Right renal cortex interstitium (tissue), 3 donors: ENCODE measurements around the gene OVOL1. TPM values are rescaled to one million over a fixed set of nuclear protein-coding genes. Genes with fewer than 3 reads are reported as not detected.

Source experiments
- DNase-seq, 3 donors: peaks; one replicate each; pipeline ENCODE4 v3.0.0-alpha.2; 2013; ENCODE audit warnings: low read depth in 3 of 3, low spot score in 2 of 3
- polyA plus RNA-seq, 3 donors: library from polyadenylated mRNA; unstranded; fragments of 120-200 nt; gene quantifications; one replicate each; pipeline ENCODE4 v1.2.1, GENCODE V29; 2013; ENCODE audit not compliant: insufficient read length in 3 of 3

Gene OVOL1
- polyA plus RNA-seq, 3 donors: 9.3 to 12.8 (median 12.6) TPM

DNA sequence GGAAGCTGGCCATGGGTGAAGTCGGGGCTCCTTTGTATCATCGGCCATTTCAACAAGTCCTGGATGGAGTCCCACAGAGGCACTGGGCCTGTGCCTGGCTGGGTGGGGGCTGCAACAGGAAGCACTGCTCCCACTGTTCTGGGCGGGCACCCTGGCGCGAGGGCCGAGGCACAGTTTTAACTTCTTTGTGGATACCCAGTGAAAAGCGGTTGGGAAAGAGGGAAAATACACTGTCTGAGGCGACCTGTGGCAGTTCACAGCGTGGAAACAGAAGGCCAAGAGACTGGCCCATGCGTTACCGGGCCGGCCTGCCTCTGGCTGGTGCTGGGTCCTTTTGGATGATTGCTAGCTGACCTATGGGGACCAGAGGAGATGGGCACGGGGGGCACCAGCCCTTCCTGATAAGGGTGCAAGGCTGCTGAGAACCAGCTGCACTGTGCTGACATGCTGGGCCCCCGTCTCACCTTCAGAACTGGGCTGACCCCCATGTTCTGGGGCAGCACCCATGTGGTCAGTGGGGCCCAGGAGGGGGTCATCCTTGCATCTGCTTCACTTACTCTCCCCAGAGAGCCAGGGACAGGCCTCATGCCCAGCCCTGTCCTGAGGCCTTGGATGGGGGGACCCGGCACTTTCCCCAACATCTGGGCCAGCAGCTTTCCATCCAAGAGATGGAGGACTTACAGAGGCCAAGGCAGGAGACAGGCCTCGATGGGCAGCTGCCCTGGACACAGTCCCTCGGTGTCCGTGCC, 4.2 kb downstream of the OVOL1 start:
- DNase-seq: no peak

DNA sequence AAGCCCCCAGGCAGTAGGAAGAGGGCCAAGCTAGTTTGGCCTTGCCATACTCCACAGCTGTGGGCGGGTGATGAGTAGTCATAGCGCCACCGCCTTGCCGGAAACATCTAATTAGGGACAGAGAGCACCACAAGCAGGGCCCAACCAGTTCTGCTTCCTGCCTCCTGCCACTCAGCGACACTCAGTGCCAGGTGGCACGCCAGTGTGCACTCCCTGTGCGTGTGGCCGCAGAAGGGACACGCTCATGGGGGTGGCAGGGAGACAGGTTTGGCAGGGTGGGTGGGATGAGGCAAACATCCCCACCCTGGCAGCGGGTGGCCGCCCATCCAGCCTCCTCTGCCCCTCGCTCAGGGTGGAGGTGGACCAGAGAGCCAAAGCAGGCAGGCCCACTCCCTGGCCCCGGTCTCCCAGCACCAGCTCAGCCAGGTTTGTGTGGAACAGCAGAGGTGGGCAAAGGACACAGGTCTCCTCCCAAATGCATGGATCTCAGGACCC, 4.9 kb downstream of the OVOL1 start:
- DNase-seq: no peak

DNA sequence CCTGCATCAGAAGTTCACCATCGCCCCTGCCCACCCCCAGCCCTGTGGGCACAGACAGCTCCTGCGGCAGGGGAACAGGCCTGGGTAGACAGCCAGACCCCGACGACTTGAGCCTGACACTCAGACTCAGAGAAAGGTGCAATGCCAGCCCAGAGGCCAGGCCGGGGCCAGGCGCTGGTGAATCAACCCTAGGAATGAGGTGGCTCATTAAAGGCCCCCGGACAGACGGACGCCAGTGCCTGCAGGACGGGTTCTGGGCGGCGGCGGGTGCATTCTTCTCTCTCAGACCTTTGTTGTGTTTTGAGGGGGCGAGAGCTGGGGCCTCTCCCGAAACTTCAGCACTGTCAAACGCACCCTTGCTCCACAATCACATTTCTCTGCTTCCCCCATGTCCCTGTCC, 5.6 kb downstream of the OVOL1 start:
- DNase-seq: no peak

DNA sequence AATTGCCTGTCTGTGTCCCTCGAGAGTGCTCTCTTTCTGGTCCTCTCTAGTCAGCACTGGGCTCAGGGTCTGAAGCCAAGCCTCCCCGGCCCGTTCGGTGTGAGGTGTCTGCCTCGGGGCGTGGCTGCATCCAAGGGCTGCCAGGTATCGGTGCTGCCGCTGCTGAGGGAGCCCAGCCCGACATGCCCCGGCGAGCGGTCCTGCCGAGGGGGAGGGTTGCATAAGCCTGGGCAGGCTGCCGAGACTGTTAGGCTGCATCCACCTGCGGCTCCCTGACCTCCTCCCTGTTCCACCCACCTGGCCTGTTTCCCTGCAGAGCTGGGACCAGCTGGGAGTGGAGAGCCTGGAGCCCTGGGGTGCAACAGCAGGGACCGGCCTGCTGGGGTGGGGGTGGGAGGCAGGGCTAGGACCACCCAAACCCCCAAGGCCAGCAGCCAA, 6.3 kb downstream of the OVOL1 start:
- no peak for DNase-seq

DNA sequence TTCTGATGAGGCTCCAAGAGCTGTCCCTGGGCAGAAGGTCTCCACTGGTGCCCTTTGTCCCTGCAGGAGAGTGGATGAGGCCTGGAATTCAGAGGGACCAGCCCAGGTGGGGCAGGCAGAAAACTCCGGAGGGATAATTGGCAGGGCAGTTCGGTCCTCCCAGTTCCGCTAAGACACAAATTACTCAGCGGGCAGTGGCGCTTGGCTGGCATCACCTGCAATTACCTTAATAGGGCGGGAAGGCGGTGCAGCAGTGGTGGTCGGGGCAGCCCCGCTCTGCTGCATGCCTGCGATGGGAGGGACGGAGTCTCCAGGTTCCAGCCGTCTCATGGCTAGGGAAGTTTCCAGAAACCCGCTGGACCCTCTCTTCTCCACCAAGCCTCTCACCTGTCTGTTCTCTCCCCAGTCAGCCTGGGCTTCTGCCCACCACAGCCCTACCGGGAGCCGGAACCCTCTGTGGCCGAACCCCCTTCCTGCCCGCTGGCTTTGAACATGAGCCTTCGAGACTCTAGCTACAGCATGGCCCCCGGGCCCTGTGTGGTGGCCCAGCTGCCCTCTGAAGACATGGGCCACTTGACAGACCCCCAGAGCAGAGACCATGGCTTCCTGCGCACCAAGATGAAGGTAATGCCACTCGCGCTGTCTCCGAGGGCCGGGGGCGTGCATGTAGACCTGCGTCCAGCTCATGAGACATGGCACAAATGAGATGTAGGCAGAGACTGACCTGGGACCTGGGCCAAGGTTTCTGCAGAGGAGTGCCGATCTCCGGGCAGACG, 7.0 kb downstream of the OVOL1 start:
- no peak for DNase-seq

DNA sequence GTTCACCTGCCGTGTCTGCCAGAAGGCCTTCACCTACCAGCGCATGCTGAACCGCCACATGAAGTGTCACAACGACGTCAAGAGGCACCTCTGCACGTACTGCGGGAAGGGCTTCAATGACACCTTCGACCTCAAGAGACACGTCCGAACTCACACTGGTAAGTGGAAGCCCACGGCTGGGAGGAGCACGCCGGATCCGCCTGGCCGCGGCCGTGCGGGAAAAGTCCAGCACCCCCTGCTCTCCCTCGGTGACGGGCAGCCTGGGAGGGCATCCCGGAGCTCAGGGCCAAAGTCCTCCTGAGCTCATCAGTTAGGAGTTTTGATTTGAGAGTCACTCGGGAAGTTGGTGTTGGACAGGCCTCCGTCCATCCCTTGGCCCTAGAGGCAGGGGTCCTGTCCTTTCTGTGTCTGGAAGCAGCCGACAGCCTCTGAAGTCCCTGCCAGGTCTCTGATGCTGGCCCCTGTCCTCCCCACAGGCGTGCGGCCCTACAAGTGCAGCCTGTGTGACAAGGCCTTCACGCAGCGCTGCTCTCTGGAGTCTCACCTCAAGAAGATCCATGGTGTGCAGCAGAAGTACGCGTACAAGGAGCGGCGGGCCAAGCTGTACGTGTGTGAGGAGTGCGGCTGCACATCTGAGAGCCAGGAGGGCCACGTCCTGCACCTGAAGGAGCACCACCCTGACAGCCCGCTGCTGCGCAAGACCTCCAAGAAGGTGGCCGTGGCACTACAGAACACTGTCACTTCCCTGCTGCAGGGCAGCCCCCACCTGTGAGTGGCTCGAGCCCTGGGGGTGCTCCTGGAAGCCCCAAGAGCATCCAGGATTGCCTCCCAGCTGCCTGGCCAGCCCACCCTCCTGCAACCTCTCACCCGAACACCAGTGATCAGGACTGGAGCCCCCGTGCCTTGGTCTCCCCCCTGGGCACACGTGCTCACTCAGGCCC, 8.0 kb downstream of the OVOL1 start:
- no peak for DNase-seq

DNA sequence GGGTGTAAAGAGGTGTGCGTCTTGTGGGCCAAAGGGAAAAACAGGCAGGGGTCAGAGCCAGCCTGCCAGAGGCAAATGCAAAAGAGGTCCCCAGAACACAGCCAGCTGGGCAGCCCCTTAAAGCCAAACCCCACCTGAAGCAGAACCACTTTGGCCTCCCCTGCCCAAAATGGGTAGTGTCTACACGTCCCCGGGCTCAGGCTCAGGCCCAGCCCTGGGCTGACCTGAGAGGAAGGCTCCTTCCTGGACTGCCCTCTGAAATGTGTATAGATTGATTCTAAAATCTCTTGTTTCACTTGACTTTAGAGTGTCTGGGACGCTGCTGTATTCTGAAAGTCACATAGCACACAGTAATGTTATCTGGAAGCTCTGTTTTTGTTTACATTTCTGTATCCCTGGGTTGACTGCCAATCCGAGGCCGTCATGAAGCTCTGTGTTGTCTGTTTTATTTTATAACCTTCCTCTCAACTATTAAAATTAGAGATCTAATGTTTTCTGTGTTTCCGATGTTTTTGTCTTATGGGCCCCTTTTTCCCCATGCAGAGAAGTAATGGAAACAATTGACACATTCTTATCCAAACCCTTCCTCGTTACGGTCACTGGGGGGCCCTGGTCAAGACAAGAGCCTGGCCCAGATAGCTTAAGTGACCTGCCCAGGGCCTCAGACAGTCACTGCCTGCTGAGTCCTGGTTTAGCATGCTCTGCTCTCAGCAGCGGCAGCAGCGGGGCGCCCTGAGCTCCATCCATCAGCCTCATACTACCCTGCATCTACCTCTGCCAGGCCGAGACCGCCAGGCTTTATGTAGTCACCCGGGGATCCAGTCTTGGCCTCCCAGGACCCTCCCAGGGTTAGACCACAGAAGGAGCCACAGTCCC, 10.1 kb downstream of the OVOL1 start:
- DNase-seq: no peak

DNA sequence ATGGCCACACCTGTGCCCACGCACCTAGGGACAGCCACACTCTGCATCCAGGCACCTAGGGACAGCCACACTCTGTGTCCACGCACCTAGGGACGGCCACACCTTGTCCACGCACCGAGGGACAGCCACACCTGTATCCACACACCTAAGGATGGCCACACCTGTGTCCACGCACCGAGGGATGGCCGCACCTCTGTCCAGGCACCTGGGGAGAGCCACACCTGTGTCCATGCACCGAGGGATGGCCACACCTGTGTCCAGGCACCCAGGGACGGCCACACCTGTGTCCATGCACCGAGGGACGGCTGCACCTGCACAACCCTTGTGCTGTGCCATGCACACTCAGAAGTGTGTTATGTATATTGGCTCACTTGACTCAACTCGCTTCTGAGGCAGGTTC, 10.8 kb downstream of the OVOL1 start:
- no peak for DNase-seq

DNA sequence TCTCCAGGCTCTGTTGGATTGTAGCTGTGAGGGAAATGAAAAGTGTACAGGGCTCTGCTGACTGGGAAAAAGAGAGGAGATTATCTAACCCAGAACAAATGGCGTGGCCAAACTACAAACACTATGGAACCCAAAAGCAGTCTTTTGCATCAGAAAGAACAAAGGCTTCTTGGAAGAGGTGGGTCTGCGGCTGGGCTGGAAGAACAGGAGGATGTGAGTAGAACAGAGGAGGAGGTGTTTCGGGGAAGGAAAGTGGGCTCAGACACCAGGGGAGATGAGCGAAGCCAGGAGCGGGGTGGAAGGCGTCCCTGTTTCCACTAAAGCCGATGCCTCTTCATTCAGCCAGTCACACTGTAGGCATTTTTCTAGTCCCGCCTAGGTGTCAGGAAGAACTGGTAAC, 12.0 kb downstream of the OVOL1 start:
- no peak for DNase-seq

DNA sequence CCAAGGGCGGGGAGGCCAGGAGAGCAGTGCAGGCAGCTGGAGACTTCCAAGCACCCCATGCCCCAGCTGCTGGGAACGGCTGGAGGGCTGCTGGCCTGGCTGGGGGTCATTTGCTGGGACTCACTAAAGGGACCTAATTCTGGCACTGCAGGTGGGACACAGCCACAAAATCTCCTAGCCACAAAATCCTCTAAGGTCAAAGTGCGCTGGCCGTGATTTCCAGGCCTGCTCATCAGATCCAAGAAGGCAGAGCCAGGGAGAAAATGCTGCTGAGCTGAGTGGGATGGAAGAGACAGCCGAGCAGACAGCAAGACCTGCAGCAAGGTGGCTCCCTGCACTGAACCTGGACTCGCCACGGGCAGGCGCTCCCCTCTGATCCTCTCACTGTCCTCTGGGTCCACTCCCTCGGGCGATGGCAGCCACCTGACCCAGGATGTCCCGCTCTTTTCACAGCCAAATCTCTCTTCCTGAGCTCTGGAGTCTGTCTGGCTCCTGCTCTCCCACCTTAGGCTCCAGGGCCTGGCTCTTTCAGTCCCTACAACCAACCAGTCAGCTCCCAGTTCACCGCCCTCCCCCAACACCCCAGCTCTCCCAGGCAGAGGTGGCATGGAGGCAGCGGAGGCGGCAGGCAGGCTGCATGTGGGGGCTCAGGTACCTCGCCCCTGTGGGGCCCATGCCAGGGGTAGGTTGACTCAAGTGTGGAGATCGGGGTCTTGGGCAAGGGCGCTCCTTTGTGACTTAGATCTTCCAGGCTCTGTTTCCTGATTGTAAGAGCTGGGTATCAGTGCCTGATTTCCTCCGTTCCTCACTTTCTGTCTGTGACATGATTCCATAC, 14.5 kb downstream of the OVOL1 start:
- DNase-seq: no peak

DNA sequence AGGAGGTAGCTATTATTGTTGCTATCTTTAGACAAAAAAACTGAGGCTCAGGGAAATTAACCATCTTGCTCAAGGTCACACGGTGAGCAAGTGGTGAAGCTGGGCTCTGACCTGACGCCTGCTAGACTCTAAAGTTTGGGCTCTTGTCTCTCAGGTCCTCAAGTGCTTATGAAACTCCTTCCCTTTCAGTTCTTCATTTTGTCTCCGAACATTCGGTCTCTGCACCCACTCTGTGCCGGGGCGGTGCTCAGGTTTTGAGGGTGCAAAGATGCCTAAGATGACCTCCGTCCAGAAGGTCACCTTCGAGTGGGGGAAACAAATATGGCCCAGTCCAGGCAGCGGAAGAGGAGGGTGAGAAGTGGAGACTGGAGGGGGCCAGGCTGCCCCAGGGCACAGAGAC, 16.0 kb downstream of the OVOL1 start:
- DNase-seq: no peak

DNA sequence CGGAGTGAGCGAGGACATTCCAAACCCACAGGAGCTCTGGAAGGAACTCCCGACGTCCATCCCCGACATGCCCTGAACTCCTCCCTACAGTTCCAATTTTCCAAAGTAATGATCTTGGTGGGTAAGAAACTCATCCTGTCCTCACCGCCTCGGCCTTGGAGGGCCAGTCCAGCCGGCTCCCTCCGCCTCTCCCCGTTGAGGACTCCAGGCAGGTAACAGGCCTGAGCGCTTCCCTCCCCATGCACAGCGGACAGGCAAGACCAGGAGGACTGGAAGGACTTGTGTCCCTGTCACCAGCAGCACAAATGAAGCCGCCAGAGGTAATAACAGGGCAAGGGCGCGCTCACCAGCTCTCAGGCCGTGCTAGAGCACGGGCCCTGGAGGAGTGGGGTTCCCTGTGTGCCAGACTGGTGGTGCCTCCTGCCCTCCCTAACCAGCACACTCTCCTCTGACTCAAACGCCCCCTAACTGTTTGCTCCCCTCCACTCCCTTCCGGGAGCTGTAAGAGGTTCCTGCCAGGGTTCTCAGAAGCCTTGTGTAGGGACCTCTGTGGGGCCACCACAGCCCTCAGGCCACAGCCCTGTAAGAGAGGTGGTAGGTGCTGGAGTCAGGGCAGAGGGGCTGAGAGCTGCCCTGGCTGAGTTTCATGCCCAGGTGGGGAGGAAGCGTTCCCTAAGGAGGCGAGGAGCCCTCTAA, 17.1 kb downstream of the OVOL1 start:
- no peak for DNase-seq

DNA sequence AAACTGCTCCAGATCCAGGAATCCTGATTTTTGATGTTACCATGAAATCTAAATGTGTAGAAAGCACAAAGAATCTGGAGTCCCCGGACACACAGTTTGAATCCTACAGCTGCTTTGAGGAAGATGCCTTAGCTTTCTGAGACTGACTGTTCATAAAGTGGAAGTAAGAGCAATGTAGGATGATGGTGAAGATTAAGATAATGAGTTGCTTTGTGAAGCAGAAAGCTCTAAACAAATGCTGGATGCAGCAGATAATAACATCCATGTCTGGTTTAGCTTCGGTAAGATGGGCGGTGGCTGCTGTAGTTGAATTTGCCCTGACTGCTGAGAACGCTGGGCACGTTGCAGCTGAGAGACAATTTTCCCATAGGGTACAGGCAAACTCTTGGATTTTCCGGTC, 20.1 kb downstream of the OVOL1 start:
- DNase-seq: no peak

DNA sequence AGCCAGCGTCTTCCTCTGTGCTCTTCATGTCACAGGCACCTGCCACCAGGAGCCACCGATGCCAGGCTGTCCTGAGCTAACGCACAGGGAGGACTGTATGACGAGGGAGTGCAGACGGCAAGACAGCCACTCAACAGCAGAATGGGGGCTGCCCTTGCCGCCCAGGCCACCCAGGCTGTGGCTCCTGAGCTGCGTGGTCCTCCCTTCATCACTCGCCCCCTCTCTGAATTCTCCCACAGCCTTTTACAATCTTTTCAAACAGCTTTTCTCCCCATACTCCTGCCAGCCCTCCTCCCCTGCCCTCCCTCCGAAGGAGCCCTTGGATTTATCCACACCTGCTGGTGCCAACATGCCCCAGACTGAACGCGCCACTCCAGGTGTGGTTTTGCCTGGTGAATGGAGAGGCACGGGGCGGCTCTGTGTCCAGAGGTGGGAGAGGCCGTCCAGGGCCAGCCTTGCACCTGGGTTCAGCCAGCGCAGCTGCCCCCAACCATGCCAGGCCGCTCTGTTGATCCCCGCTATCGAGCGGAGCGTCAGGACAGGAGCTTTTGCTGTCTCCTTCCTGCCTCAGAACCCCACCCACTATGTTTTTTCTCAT, 22.0 kb downstream of the OVOL1 start:
- no peak for DNase-seq

DNA sequence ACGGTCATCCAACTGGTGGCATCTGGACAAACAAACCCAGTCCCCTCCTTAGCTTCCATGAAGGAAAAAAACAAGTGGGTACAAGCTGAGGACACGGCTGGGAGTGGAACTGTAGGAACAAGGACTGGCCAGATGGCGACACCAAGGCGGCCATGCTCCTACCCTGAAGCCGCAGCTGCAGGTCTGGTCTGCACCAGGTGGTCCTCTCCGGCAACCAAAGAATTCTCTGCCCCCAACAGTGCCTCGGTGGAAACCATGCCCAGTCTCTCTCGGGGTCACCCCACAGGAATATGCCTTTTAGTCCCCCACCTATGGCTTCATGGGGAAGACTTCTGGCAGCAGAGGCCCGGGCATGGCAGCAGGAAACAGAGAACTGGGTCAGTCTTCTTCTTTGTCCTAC, 22.6 kb downstream of the OVOL1 start:
- DNase-seq: no peak

DNA sequence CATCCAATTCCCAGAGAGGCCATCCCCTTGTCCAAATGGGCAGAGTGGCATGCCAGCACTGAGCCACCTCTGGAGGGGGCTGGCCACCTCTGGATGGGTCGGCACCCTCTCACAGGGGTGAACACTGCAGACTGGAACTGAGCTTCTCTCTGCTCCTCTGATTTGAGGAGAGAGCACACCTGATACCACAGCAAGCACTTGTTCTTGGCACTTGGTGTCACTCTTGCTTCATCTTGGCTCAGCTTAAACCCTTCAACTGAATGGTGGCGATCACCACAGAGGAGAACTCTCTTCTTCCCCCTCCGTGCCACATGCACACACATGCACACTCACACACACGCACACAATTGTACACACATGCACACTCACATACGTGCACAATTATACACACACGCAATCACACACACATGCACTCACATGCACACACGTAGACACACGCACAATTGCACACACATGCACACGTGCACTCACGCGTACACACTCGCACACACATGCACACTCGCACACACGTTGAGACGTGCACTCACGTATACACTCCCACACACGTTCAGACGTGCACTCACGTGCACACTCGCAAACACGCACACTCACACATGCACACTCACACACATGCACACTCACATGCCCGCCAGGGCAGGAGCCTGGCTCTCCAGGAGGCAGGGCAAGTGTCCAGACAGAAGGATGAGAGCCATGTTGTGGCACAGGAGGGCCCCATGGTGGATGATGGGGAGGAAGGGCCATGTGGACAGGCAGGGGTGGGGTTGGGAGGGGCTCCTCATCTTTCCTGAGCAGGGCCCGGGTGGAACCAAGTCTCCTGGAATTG, 23.4 kb downstream of the OVOL1 start:
- DNase-seq: no peak

DNA sequence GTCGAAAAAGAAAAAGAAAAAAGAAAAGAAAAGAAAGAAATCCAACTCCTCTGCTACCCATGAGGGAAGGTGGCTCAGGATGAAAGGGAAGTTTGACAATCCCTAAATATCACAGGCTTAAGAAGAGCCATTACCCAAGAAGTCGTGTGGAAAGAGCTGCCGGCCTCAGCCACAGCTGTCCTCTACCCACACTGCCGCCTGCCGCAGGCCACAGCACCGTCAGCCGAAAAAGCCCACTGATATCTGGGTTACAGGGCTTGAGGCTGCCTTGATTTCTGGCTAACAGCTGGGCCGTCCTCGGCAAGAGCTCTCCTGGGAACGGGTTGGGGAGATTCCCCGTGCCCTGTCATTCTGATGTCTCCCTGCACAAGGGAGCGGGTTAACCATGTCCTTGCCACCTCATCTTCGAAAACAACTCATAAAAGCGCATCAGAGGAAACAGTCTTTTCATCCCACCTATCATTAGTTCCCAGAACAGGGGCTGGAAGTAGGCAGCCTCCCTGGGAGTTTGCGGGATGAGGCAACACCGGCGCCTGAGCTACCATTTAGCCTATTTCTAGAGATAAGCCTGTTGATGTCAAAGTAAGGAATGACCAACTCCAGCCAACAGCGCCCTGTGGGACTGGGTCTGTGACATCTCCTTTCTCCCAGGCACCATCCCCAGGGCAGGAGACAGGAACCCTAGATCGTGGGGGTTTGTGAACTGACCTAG, 25.1 kb downstream of the OVOL1 start:
- no peak for DNase-seq
